ENCODE results near the gene FNDC3B. TPM values are rescaled to one million over a fixed set of nuclear protein-coding genes. Genes with fewer than 3 reads are reported as not detected.

Gene FNDC3B
- total and polyA plus RNA-seq, 4 donors: 13.3 to 175 (median 100) TPM

- Histone ChIP-seq H3K9me3 (ENCODE audit: control insufficient read depth in 4 of 4, insufficient read depth in 3 of 4, low read length in 3 of 4) (no peaks in the 10 kb centered on the region), H3K4me3 (no peak overlapping the region), H3K27me3 (ENCODE audit: control insufficient read depth in 3 of 3, insufficient read depth in 3 of 3, low read length in 2 of 3) (no peaks in the 10 kb centered on the region), H3K27ac (ENCODE audit: low read depth in 1 of 2, low read length in 1 of 2) (peak overlapping the region in 1 of 2 donors; percentile 69), H3K9ac (ENCODE audit: insufficient read depth in 1 of 2, low read length in 2 of 2) (no peak overlapping the region), H3K4me1 (ENCODE audit: control insufficient read depth in 5 of 5, insufficient read depth in 5 of 5, low read length in 5 of 5) (peaks cover 0 to 59% (median 5%) of the 10 kb centered on the region in 5 donors), H3K36me3 (ENCODE audit: control insufficient read depth in 4 of 4, insufficient read depth in 4 of 4, low read length in 4 of 4) (peaks cover 6 to 23% (median 11%) of the 10 kb centered on the region in 4 donors)
- WGBS, 2 donors: 94 to 97% methylated on average over 4 of the region's 4 CpGs
- TF ChIP-seq CTCF (IDR thresholded peaks at IDR 0.05; ENCODE audit: control extremely low read depth, extremely low read depth): no peak
- DNase-seq: no peak
- ATAC-seq (ENCODE audit: insufficient read depth, low FRiP score): no peak
Measured at GRCh38 chr3:172316758-172317157, 277.4 kb downstream of the FNDC3B start.

GRCh38 chr3:172317481-172317880, 278.1 kb downstream of the FNDC3B start:
- ATAC-seq (ENCODE audit: insufficient read depth, low FRiP score) (no peak), DNase-seq (no peak)
- WGBS, 2 donors: 87 to 88% methylated on average over 8 of the region's 8 CpGs
- H3K27ac ChIP-seq (ENCODE audit: low read depth in 1 of 2, low read length in 1 of 2): peak overlapping the region; percentile 4 to 84
- H3K27me3 ChIP-seq (ENCODE audit: control insufficient read depth in 3 of 3, insufficient read depth in 3 of 3, low read length in 2 of 3): no peaks in the 10 kb centered on the region
- peaks cover 5 to 23% (median 10%) of the 10 kb centered on the region in 4 donors for H3K36me3 ChIP-seq (ENCODE audit: control insufficient read depth in 4 of 4, insufficient read depth in 4 of 4, low read length in 4 of 4)
- peaks cover 0 to 64% (median 5%) of the 10 kb centered on the region in 5 donors for H3K4me1 ChIP-seq (ENCODE audit: control insufficient read depth in 5 of 5, insufficient read depth in 5 of 5, low read length in 5 of 5)
- no peak overlapping the region for H3K4me3 ChIP-seq
- H3K9ac ChIP-seq (ENCODE audit: insufficient read depth in 1 of 2, low read length in 2 of 2): no peak overlapping the region
- H3K9me3 ChIP-seq (ENCODE audit: control insufficient read depth in 4 of 4, insufficient read depth in 3 of 4, low read length in 3 of 4): no peaks in the 10 kb centered on the region
- no peak for TF ChIP-seq CTCF (IDR thresholded peaks at IDR 0.05; ENCODE audit: control extremely low read depth, extremely low read depth)

GRCh38 chr3:172317984-172318383, 278.6 kb downstream of the FNDC3B start:
- H3K36me3 ChIP-seq (ENCODE audit: control insufficient read depth in 4 of 4, insufficient read depth in 4 of 4, low read length in 4 of 4): peaks cover under 1 to 23% (median 9%) of the 10 kb centered on the region in 4 donors
- H3K27ac ChIP-seq (ENCODE audit: low read depth in 1 of 2, low read length in 1 of 2): peak overlapping the region; percentile 81 to 84
- no peak for TF ChIP-seq CTCF (IDR thresholded peaks at IDR 0.05; ENCODE audit: control extremely low read depth, extremely low read depth)
- H3K4me1 ChIP-seq (ENCODE audit: control insufficient read depth in 5 of 5, insufficient read depth in 5 of 5, low read length in 5 of 5): peaks cover 0 to 60% (median 5%) of the 10 kb centered on the region in 5 donors
- H3K27me3 ChIP-seq (ENCODE audit: control insufficient read depth in 3 of 3, insufficient read depth in 3 of 3, low read length in 2 of 3): no peaks in the 10 kb centered on the region
- H3K9me3 ChIP-seq (ENCODE audit: control insufficient read depth in 4 of 4, insufficient read depth in 3 of 4, low read length in 3 of 4): no peaks in the 10 kb centered on the region
- H3K9ac ChIP-seq (ENCODE audit: insufficient read depth in 1 of 2, low read length in 2 of 2): no peak overlapping the region
- 22 to 36% methylated on average over 1 of the region's 1 CpG for WGBS, 2 donors
- ATAC-seq (ENCODE audit: insufficient read depth, low FRiP score) (peak; percentile 71), DNase-seq (peak; percentile 44 to 83 (median 80))
- no peak overlapping the region for H3K4me3 ChIP-seq

- Histone ChIP-seq H3K27me3 (ENCODE audit: control insufficient read depth in 3 of 3, insufficient read depth in 3 of 3, low read length in 2 of 3) (no peaks in the 10 kb centered on the region), H3K4me3 (no peak overlapping the region), H3K36me3 (ENCODE audit: control insufficient read depth in 4 of 4, insufficient read depth in 4 of 4, low read length in 4 of 4) (peaks cover 0 to 23% (median 10%) of the 10 kb centered on the region in 4 donors), H3K27ac (ENCODE audit: low read depth in 1 of 2, low read length in 1 of 2) (peak overlapping the region; percentile 24 to 84), H3K9ac (ENCODE audit: insufficient read depth in 1 of 2, low read length in 2 of 2) (no peak overlapping the region), H3K9me3 (ENCODE audit: control insufficient read depth in 4 of 4, insufficient read depth in 3 of 4, low read length in 3 of 4) (no peaks in the 10 kb centered on the region), H3K4me1 (ENCODE audit: control insufficient read depth in 5 of 5, insufficient read depth in 5 of 5, low read length in 5 of 5) (peaks cover 0 to 60% (median 6%) of the 10 kb centered on the region in 5 donors)
- TF ChIP-seq CTCF (IDR thresholded peaks at IDR 0.05; ENCODE audit: control extremely low read depth, extremely low read depth): no peak
- no peak for ATAC-seq (ENCODE audit: insufficient read depth, low FRiP score)
- DNase-seq: peak in 2 of 3 donors; percentile 32 to 66
- WGBS, 2 donors: 78 to 83% methylated on average over 8 of the region's 8 CpGs
Measured at GRCh38 chr3:172319595-172319994, 280.2 kb downstream of the FNDC3B start.

Data from lung (tissue), 12 donors.